ENCODE data around the gene SLC30A10. TPM values are rescaled to one million over a fixed set of nuclear protein-coding genes. Genes with fewer than 3 reads are reported as not detected.

Gene SLC30A10
- 0.04 TPM in 1 of 2 replicates, not detected in the other for polyA plus RNA-seq (2011; rRNA removed)
- polyA plus RNA-seq (2012; cell fraction: cytosol; rRNA removed) = 0.03 and 0.04 TPM in 2 replicates
- polyA plus RNA-seq (2012; cell fraction: nucleus; rRNA removed) = 0.04 and 0.06 TPM in 2 replicates
- polyA plus RNA-seq (2017; fragmentation: RNase III; extraction: RNeasy Plus Mini Kit Qiagen cat#74134 plus additional on column Dnase treatment) = 0.03 to 0.07 TPM (median 0.04 TPM) in 3 replicates
- polyA minus RNA-seq (2011; rRNA and poly(A)+ RNA removed) = not detected in 2 replicates

DNA sequence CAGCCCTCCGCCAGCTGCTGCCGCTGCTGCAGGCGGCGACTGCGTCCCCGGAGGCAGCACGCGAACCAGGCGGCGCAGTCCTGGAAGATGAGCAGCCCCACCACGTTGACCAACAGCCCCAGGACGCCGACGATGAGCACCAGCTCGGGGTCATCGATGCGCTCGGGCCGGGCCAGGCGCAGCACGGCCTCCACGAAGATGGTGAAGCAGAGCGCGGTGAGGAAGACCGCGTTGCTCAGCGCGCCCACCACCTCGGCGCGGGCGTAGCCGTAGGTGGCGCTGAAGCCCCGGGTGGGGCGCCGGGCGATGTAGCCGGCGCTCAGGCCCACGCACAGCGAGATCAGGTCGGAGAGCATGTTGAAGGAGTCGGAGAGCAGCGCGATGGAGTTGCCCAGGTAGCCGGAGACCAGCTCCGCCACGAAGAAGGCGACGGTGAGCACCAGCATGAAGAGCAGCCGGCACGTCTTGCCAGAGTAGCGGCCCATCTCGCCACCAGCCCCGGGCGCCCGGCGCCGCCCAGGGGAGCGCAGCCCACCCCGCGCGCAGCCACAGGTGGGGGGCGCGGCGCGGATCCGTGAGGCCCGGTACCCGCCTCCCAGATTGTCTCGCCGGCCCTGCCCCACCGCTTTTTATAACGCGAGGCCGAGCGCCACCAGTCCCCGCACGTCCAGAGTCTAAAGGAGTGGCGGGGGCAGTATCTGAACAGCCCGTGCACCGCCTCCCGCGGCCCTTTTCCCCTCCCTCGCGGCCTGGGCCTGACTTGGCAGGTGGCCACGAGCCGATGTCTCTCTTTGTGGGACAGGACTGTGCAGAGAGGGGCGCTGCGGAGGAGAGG is at the start of gene SLC30A10:
TSS of gene SLC30A10 (minus strand) at position 602 of the 835 bp plus-strand sequence. CDS start at position 485, 117 bp downstream.
- Histone ChIP-seq H3K9me3 (no peaks in the 10 kb centered on the region), H3K27ac (peak within 1 kb of the TSS in 1 of 2 experiments; percentile 57; a peak in 3 of 6 replicates), H3K4me1 (no peaks in the 10 kb centered on the region), H3K4me2 (peak within 1 kb of the TSS; percentile 97), H3K4me3 (peak within 1 kb of the TSS; percentile 55)
- TF ChIP-seq SMC3 (IDR thresholded peaks at IDR 0.05) = 0 out of 3 replicates have a peak, but pooled peaks have one; percentile 7
- TF ChIP-seq MAX (IDR thresholded peaks at IDR 0.05) = 0 out of 2 replicates have a peak, but pooled peaks have one; percentile 28
- TF ChIP-seq EP300 (IDR thresholded peaks at IDR 0.05) = no peak
- 0 out of 5 replicates have a peak, but pooled peaks of 1 of the 2 experiments have one; percentile 15 for TF ChIP-seq RAD21 (conservative IDR thresholded peaks at IDR 0.05 in 1 of 2, IDR thresholded peaks at IDR 0.05 in 1 of 2)
- no peak for TF ChIP-seq CBX8 (IDR thresholded peaks at IDR 0.05)
- no peak for TF ChIP-seq USF2 (IDR thresholded peaks at IDR 0.05)
- TF ChIP-seq, protein P1, sequence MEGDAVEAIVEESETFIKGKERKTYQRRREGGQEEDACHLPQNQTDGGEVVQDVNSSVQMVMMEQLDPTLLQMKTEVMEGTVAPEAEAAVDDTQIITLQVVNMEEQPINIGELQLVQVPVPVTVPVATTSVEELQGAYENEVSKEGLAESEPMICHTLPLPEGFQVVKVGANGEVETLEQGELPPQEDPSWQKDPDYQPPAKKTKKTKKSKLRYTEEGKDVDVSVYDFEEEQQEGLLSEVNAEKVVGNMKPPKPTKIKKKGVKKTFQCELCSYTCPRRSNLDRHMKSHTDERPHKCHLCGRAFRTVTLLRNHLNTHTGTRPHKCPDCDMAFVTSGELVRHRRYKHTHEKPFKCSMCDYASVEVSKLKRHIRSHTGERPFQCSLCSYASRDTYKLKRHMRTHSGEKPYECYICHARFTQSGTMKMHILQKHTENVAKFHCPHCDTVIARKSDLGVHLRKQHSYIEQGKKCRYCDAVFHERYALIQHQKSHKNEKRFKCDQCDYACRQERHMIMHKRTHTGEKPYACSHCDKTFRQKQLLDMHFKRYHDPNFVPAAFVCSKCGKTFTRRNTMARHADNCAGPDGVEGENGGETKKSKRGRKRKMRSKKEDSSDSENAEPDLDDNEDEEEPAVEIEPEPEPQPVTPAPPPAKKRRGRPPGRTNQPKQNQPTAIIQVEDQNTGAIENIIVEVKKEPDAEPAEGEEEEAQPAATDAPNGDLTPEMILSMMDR (IDR thresholded peaks at IDR 0.05) = peak; percentile 29; the same call in 2 of the 3 replicates
- TF ChIP-seq HDAC2 (IDR thresholded peaks at IDR 0.05) = peak; percentile 84; the same call in 1 of the 2 replicates
- no peak for TF ChIP-seq POLR2AphosphoS2 (conservative IDR thresholded peaks at IDR 0.05; ENCODE audit: low read length)
- no peak for TF ChIP-seq MAFK (IDR thresholded peaks at IDR 0.05; ENCODE audit: partially characterized antibody)
- TF ChIP-seq FOSL2 (IDR thresholded peaks at IDR 0.05) = no peak
- TF ChIP-seq FOSL2 (CRISPR knock-in tag; IDR thresholded peaks at IDR 0.05) = no peak
- TF ChIP-seq PHF8 (IDR thresholded peaks at IDR 0.05; ENCODE audit: borderline replicate concordance, low read depth) = no peak
- POLR2A ChIA-PET = no interaction called here
- FAIRE-seq (no peak), ATAC-seq (peak; percentile 80 to 87), DNase-seq (ENCODE audit: low read depth in 1 of 2, low spot score in 1 of 2) (peak; percentile 18 to 41)
- CTCF ChIA-PET = no interaction called here
- WGBS (ENCODE audit: missing lambda C conversion rate) = 6% methylated on average over 34 of the region's 91 CpGs

DNA sequence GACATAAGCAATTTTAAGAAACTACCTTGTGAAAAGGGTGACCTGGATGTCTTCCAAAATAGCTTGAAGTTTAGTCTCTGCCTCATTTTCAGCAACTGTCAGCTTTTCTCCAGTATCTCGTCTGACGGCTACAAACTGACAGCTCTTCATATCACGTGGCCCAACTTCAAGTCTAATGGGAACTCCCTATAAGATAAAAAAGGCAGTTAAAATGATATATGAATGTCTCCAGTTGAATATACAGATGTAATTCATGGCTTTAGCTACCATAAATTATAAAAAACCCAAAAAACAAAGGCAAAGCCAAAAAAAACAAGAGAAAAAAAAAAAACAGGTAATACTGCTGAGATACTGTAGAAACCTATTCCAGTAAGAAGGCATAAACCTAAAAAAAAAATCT is 44.9 kb upstream of the SLC30A10 start:
- H3K4me2 ChIP-seq = no peak overlapping the region
- ATAC-seq (no peak), DNase-seq (ENCODE audit: low read depth in 1 of 2, low spot score in 1 of 2) (no peak), FAIRE-seq (no peak)
- no peak overlapping the region for H3K27ac ChIP-seq
- no peaks in the 10 kb centered on the region for H3K4me1 ChIP-seq
- TF ChIP-seq KDM5A (IDR thresholded peaks at IDR 0.05) (no peak), E2F6 (IDR thresholded peaks at IDR 0.05; ENCODE audit: borderline replicate concordance, low read depth) (no peak), EHMT2 (IDR thresholded peaks at IDR 0.05; ENCODE audit: low read depth) (no peak), TP53 (CRISPR knock-in tag; IDR thresholded peaks at IDR 0.05) (no peak), POLR2A (IDR thresholded peaks at IDR 0.05; ENCODE audit: low read length) (no peak), ZSCAN20 (CRISPR knock-in tag; IDR thresholded peaks at IDR 0.05) (no peak)
- no peak overlapping the region for H3K4me3 ChIP-seq
- ChIA-PET POLR2A (no interaction called here), CTCF (no interaction called here)
- H3K9me3 ChIP-seq = no peaks in the 10 kb centered on the region
- 82% methylated on average over 3 of the region's 3 CpGs for WGBS (ENCODE audit: missing lambda C conversion rate)

DNA sequence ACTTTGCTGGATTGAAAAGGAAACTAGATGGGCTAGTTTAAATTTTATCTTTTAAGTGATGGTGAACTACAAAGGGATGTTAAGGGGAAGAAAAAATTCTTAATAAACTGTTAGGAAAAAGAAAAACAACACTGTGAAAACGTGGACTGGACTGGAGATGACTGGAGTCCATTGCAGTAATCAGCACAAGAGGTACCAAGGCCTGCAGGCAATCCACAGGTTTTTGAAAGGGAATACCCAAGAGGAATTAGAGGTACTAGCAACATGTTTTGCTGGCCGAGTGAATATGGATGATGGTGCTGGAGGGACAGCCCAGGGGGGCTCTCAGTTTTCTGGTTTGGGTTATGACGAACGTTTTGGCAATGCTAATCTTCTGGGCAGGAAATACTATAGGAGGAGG is 39.0 kb upstream of the SLC30A10 start:
- Histone ChIP-seq H3K9me3 (no peaks in the 10 kb centered on the region), H3K4me1 (no peaks in the 10 kb centered on the region), H3K4me3 (no peak overlapping the region), H3K27ac (no peak overlapping the region), H3K4me2 (no peak overlapping the region)
- DNase-seq (ENCODE audit: low read depth in 1 of 2, low spot score in 1 of 2) (no peak), ATAC-seq (no peak), FAIRE-seq (no peak)
- CTCF ChIA-PET = no interaction called here
- 86% methylated on average over 4 of the region's 4 CpGs for WGBS (ENCODE audit: missing lambda C conversion rate)
- POLR2A ChIA-PET = no interaction called here
- TF ChIP-seq SMC3 (IDR thresholded peaks at IDR 0.05) (no peak), CBX2 (IDR thresholded peaks at IDR 0.05; ENCODE audit: borderline replicate concordance, low read depth) (no peak), MAX (IDR thresholded peaks at IDR 0.05) (no peak), SREBF2 (IDR thresholded peaks at IDR 0.05) (no peak), KDM1A (IDR thresholded peaks at IDR 0.05; ENCODE audit: low read depth) (no peak), POLR2AphosphoS2 (conservative IDR thresholded peaks at IDR 0.05; ENCODE audit: low read length) (no peak), RFX5 (IDR thresholded peaks at IDR 0.05) (no peak), EP300 (IDR thresholded peaks at IDR 0.05) (no peak), ESRRA (IDR thresholded peaks at IDR 0.05; ENCODE audit: borderline replicate concordance, low read length) (no peak), EHF (CRISPR knock-in tag; IDR thresholded peaks at IDR 0.05) (no peak), ZC3H11A (IDR thresholded peaks at IDR 0.05) (no peak)

Data from A549 (cell line).